Ovary (tissue), 3 donors: ENCODE results near the gene KLB.

ENCODE experiments used
- CTCF ChIP-seq, 3 donors: fragments of 450-650 bp in 2 of 3; fragments of 200-600 bp in 1 of 3; IDR thresholded peaks; one replicate each; pipeline versions ENCODE4 v1.5.1 to v1.8.0; 2016 to 2022; ENCODE audit warnings: antibody characterized with exemption in 3 of 3, mild to moderate bottlenecking in 1 of 3
- POLR2A ChIP-seq: fragments of 450-650 bp; IDR thresholded peaks from one replicate; pipeline ENCODE4 v1.6.1; 2017; ENCODE audit warnings: antibody characterized with exemption, mild to moderate bottlenecking, moderate library complexity
- donor health status: DM: no; HTN: no; CAD: no.

GRCh38 chr4:39422247-39422646 lies 15.5 kb downstream of the KLB start:
- TF ChIP-seq CTCF (IDR thresholded peaks at IDR 0.05) (no peak), POLR2A (no peak)
